Fibroblast of the aortic adventitia (primary cell): ENCODE data around the gene MT1B. TPM values are rescaled to one million over a fixed set of nuclear protein-coding genes. Genes with fewer than 3 reads are reported as not detected.
A peak's percentile ranks its signal among the peaks of the same experiment; 100 is the strongest.
"Not testable (repeated sequence)": the region's sequence is repeated elsewhere in the genome, so short reads cannot be mapped to it uniquely, and the experiment has no call there.

Experiments
- DNase-seq: peaks from one replicate; pipeline ENCODE4 v3.0.0-alpha.2; 2010; ENCODE audit warnings: low read depth
- H3K4me3 ChIP-seq: 2 replicates; pipeline ENCODE4 v1.5.1; 2011; ENCODE audit warnings: low read depth, mild to moderate bottlenecking, control low read depth, low read length, moderate library complexity
- CTCF ChIP-seq: IDR thresholded peaks from 2 replicates; pipeline ENCODE4 v1.5.1; 2011; ENCODE audit warnings: mild to moderate bottlenecking, low read length, control low read depth, inconsistent platforms; ENCODE audit not compliant: insufficient read depth
- total RNA-seq: library from RNA; depleted of rRNA; stranded (reverse); fragments of >200 nt; gene quantifications from 2 replicates; pipeline ENCODE4 v1.2.3, GENCODE V29; 2012; ENCODE audit warnings: low replicate concordance

MT1B gene
- total RNA-seq, 1 donor: not detected

- no peak overlapping the region for H3K4me3 ChIP-seq
- no peak for TF ChIP-seq CTCF
Observed at GRCh38 chr16:56618138-56618537, 33.5 kb upstream of the MT1B start.

GRCh38 chr16:56620339-56620897, 31.3 kb upstream of the MT1B start:
- TF ChIP-seq CTCF: no peak
- no peak for DNase-seq
- no peak overlapping the region for H3K4me3 ChIP-seq

More at GRCh38 chr16:56618138-56618537, 33.5 kb upstream of the MT1B start:
- no peak for DNase-seq

- DNase-seq, H3K4me3 ChIP-seq: not testable (repeated sequence)
Observed at GRCh38 chr16:56621665-56622445, 29.8 kb upstream of the MT1B start.

- not testable (repeated sequence) for DNase-seq, H3K4me3 ChIP-seq
Observed at GRCh38 chr16:56623184-56623583, 28.5 kb upstream of the MT1B start.

- TF ChIP-seq CTCF: no peak
- no peak for DNase-seq
- H3K4me3 ChIP-seq: no peak overlapping the region
Observed at GRCh38 chr16:56623637-56624036, 28.0 kb upstream of the MT1B start.

- H3K4me3 ChIP-seq: peak within 1 kb of the TSS; percentile 81
- no peak for TF ChIP-seq CTCF
- peak; percentile 82 for DNase-seq
Observed at GRCh38 chr16:56625140-56625942, 26.3 kb upstream of the MT1B start, which contains the start of gene MT1E. Gene MT1E (plus strand): TSS chr16:56625781. CDS start chr16:56625852, 71 bp downstream.

- peak overlapping the region; percentile 81 for H3K4me3 ChIP-seq
- TF ChIP-seq CTCF: no peak
- DNase-seq: peak; percentile 90
Observed at GRCh38 chr16:56625943-56626654, 25.6 kb upstream of the MT1B start.
